IPS-15b (cell line): ENCODE data around the gene MKNK1.

Source experiments
- H3K27me3 ChIP-seq: one replicate; pipeline ENCODE4 v1.6.1; 2013; ENCODE audit warnings: low read length; ENCODE audit not compliant: control insufficient read depth, insufficient read depth
- H3K36me3 ChIP-seq: one replicate; pipeline ENCODE4 v1.6.1; 2013; ENCODE audit warnings: low read length; ENCODE audit not compliant: control insufficient read depth, insufficient read depth
- H3K4me1 ChIP-seq: one replicate; pipeline ENCODE4 v1.6.1; 2013; ENCODE audit warnings: mild to moderate bottlenecking, low read length; ENCODE audit not compliant: control insufficient read depth, insufficient read depth
- H3K4me3 ChIP-seq: one replicate; pipeline ENCODE4 v1.5.1; 2013; ENCODE audit warnings: low read depth, low read length
- H3K9ac ChIP-seq: one replicate; pipeline ENCODE4 v1.6.1; 2013; ENCODE audit warnings: low read depth, mild to moderate bottlenecking, low read length
- H3K9me3 ChIP-seq: one replicate; pipeline ENCODE4 v1.6.1; 2013; ENCODE audit warnings: mild to moderate bottlenecking, low read length; ENCODE audit not compliant: control insufficient read depth, insufficient read depth

The MKNK1 gene

DNA sequence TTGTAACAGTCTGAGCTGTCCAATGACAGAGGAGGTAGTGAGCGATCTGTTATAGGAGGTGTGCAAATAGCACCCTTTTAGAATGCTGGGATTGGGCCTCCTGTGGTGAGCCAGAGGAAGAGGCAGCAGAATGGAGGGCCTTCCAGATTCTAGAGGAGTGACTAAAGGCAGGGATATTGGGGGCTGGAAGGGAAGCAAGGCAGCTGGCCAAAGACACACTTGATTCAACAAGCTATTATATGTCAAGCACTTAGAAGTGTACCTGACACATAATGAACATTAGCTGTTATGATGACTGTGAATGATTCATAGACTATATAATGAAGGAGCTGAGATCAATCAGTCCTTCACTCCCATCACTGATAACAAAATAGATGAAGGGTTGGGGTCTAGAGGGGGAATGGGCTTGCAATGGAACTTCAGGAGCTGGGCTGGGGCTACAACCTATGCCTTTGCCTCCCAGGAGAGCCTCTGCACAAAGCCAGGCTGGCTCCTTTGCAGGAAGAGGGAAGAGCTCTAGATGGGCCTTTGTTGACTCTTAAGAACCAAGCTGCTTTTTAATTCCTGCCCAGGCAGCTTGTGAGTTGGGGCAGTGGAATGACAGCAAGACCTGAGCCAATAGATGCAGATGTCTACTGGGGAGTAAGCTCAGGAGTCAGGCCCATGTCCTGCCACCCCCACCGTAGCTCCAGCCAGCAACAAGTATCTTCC, 2.3 kb upstream of the MKNK1 start:
- Histone ChIP-seq H3K4me3 (no peak overlapping the region), H3K9me3 (no peaks in the 10 kb centered on the region), H3K9ac (no peak overlapping the region), H3K4me1 (peaks cover 6% of the 10 kb centered on the region), H3K27me3 (peaks cover 2% of the 10 kb centered on the region), H3K36me3 (no peaks in the 10 kb centered on the region)

DNA sequence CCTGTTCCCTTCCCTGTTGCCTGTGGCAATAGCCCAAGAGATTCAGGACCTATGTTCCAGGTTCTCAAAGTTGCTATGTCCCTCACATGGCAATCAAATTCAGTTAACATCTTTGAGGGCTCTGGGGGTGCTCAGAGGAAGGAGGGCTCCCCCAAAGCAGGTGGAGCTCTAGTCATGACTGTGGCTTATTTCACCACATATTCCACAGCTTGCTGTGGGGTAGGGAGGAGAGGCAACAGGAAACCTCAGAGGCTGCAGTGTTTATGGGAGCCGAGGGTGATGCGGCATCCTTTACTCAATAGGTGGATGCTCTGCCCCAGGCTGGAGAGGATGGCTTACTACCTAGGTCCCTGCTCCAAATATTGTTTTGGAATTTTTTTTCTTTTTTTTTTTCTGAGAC, 1.2 kb upstream of the MKNK1 start:
- Histone ChIP-seq H3K36me3 (no peaks in the 10 kb centered on the region), H3K9ac (no peak overlapping the region), H3K4me3 (peak overlapping the region; percentile 50), H3K4me1 (peaks cover 6% of the 10 kb centered on the region), H3K9me3 (no peaks in the 10 kb centered on the region), H3K27me3 (peaks cover 2% of the 10 kb centered on the region)

DNA sequence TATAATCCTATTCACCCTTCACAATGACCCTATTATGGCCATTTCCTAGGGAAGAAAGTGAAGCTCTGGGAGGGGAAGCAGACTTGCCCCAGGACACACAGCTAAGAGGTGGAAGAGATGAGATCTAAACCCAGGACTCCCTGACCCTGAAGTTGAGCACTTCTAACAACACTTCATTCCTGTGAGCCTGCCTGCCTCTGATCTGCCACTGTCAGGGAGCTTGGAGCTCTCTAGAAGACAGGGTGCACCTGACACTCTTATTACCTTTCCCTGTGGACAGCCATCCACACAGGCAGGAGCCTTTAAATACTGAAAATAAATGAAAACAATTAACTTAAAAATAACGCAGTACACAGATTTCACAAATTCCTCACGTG, 599 bp downstream of the MKNK1 start:
- peak overlapping the region; percentile 90 for H3K4me3 ChIP-seq
- peaks cover 2% of the 10 kb centered on the region for H3K27me3 ChIP-seq
- no peaks in the 10 kb centered on the region for H3K36me3 ChIP-seq
- peaks cover 6% of the 10 kb centered on the region for H3K4me1 ChIP-seq
- H3K9ac ChIP-seq: peak overlapping the region; percentile 70
- H3K9me3 ChIP-seq: no peaks in the 10 kb centered on the region

DNA sequence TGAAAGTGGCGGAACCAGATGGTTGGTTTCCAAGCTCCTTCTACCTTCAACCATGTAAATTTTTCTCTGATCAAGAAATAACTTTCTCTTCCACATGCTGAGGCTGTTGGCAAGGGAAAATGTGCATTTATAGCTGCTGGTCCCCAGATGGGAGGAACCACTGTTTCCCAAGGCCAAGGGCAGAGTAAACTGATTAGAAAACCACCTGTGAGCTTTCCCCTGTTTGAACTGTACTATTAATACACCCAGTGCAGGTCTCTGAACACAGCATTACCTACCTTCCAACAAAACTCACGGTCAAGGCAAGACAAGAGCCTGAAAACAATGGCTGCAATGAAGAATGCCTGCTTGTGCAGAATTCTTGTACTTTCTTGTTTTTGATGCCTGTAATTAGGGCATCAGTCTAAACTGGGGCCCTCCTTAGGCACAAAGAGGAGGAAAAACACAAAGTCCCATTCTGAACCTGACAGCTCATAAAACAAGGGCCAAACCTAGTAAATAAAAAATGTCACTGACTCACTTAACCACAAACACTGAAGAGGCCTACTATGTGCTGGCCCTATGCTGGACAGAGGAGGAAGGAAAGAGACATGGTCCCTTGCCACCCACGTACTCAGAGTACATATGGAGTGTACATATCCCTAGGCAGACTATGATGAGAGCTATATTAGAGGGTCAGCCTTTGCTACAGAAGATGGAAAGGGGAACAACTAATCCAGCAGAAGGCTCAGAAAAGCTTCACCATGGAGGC, 2.6 kb downstream of the MKNK1 start:
- Histone ChIP-seq H3K36me3 (no peaks in the 10 kb centered on the region), H3K9ac (no peak overlapping the region), H3K9me3 (no peaks in the 10 kb centered on the region), H3K4me1 (peaks cover 6% of the 10 kb centered on the region), H3K4me3 (no peak overlapping the region), H3K27me3 (peaks cover 2% of the 10 kb centered on the region)

DNA sequence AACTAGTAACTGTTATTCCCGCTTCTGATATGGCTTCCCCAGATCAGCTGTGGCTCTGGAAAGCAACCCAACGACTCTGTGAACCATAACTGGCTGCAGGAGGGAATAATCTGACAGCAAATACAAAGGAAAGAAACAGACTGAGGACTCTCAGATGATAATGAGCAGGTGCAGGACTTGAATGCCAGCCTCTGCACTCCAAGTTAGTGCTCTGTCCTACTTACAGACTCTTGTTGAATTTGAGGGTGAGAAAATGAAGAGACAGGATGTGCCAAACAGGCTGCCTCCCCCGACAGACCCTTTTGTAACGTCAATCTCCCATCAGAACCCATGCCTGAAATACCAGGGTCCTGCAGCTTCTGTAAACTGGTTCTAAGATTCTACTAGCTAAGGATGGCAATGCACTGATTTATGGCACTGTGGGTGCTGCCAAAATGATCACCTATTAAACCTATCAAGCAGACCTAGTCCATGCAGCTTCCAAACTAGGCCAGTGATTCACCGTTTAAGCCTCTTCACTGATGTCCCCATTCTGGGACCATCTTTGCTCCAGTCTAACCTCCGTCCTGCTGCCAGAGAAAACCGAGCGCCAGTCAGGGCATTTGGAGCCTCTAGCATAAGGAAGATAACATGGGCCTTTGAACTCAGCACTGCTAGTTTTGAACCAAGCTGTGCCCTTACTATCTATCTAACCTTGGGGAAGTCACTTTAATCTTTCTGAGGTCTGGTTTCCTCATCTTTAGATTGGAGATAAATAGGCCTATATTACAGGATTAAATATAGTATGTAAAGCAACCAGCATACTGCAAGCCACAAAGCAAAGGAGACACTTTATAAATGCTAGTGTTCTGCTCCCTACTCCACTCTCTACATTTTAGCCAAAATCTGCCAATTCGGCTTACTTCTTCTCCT, 4.8 kb downstream of the MKNK1 start:
- H3K4me3 ChIP-seq: no peak overlapping the region
- H3K9ac ChIP-seq: no peak overlapping the region

DNA sequence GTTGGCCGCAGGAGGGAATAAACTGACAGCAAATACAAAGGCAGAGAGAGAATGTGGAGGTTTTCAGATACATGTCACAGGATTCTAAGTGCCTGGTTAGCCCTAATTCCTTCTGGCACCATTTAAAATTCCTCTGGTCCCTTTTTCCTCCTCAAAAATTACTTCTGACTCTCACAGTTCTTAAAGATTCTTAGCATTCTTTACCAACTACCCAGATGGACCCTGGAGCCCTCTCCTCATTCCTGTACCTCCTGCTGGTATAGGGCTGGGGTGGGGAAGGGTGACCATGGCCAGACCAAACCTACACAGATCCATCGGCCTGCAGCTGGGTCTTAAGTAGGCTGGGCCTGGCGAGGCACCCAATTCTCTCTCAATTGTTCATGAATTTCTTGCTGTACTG, 7.2 kb downstream of the MKNK1 start:
- Histone ChIP-seq H3K9ac (no peak overlapping the region), H3K27me3 (no peaks in the 10 kb centered on the region), H3K9me3 (no peaks in the 10 kb centered on the region), H3K4me3 (no peak overlapping the region), H3K36me3 (no peaks in the 10 kb centered on the region), H3K4me1 (no peaks in the 10 kb centered on the region)

More for the DNA sequence above, 4.8 kb downstream of the MKNK1 start:
- Histone ChIP-seq H3K36me3 (no peaks in the 10 kb centered on the region), H3K4me1 (peaks cover 3% of the 10 kb centered on the region), H3K27me3 (peaks cover 2% of the 10 kb centered on the region), H3K9me3 (no peaks in the 10 kb centered on the region)

DNA sequence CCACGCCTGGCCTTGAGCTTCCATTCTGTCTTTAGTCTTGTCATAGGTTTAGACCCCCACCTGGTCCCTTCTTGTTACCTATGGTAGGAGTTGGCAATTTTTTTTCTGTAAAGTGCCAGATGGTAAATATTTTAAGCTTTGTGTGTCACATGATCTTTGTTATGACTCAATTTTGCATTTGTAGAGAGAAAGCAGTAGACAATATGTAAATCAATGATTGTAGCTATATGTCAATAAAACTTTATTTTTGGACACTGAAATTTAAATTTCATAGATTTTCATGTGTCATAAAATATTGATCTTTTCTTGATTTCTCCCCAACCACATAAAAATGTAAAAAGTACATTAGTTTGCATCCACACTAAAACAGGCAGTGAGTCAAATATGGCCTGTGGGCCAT, 8.0 kb downstream of the MKNK1 start:
- Histone ChIP-seq H3K9ac (no peak overlapping the region), H3K27me3 (no peaks in the 10 kb centered on the region), H3K4me3 (no peak overlapping the region), H3K36me3 (no peaks in the 10 kb centered on the region), H3K4me1 (no peaks in the 10 kb centered on the region), H3K9me3 (no peaks in the 10 kb centered on the region)

DNA sequence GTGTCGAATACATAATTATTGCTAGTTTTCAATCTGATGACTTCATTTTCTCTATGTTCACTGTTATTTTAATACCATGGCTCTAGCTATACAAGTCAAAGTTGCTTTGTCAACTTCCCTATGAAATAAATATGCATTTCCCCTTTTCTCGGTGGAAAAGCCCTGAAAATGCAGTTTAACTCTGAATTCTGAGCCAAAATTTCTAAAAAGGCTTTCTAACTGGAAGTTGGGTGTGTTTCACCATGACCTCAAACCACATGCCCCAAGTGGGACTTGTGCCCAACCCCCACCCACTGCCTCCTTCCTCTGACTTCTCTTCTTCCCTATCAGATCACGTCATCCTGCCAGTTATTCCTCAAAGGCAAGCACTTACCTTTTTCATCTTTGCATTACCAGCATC, 8.9 kb downstream of the MKNK1 start:
- H3K27me3 ChIP-seq: no peaks in the 10 kb centered on the region
- no peaks in the 10 kb centered on the region for H3K9me3 ChIP-seq
- no peaks in the 10 kb centered on the region for H3K4me1 ChIP-seq
- no peak overlapping the region for H3K4me3 ChIP-seq
- H3K9ac ChIP-seq: no peak overlapping the region
- no peaks in the 10 kb centered on the region for H3K36me3 ChIP-seq

DNA sequence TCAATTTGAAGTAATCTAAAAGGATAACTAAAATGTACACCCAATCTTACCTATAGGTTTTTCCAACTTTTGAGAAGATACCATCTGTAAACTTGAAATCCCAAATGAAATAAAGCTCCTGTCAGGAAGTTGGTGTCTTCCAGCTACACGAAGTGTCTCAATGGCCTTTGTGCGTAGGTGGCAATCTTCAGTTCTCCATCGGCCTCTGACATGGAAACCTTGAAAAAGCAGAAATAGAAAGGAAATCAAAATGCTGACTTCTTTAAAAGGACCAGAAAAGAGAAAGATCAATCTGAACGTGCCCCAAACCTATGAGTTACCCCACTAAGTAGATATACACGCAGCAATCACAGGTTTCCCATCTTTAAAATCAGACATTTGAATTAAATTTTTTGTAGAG, 10.0 kb downstream of the MKNK1 start:
- no peaks in the 10 kb centered on the region for H3K27me3 ChIP-seq
- no peak overlapping the region for H3K4me3 ChIP-seq
- no peaks in the 10 kb centered on the region for H3K36me3 ChIP-seq
- no peaks in the 10 kb centered on the region for H3K4me1 ChIP-seq
- no peak overlapping the region for H3K9ac ChIP-seq
- no peaks in the 10 kb centered on the region for H3K9me3 ChIP-seq

DNA sequence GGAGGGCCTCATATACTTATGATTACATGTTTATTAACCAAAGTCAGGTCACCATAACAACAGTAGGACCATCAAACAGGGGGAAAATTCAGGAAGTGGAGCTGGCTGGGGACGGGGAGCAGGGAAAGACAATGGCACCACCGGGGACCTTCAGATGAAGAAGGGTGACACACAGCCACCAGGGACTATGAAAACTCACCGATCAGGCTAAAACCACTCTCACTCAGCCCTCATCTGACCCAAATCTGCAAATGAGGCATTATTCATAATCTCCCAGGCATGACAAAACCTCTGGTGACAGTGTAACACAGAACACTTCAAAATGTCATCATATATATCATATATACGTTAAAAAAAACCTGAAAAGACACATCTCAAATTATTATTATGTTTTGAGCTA, 11.2 kb downstream of the MKNK1 start:
- Histone ChIP-seq H3K27me3 (no peaks in the 10 kb centered on the region), H3K4me3 (no peak overlapping the region), H3K9me3 (no peaks in the 10 kb centered on the region), H3K36me3 (no peaks in the 10 kb centered on the region), H3K4me1 (no peaks in the 10 kb centered on the region), H3K9ac (no peak overlapping the region)

DNA sequence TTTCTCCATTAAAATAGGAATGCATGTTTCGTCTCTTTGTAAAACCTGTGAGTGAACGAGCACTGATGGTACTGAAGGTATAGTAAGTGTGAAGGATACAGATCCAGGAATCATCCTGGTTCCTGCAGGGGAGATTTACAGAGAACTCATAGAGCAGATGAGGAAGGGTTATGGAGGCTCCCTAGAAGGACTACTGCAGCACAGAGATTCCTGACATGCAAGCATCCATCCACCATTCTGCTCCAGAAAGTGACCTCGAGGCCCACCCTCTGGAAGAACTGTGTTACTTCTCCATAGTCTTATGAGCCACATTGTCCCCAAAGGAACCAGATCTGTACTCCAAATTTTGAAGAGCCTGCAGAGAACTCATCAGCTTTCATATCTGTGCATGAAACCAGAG, 14.5 kb downstream of the MKNK1 start:
- no peak overlapping the region for H3K9ac ChIP-seq
- no peaks in the 10 kb centered on the region for H3K9me3 ChIP-seq
- no peak overlapping the region for H3K4me3 ChIP-seq
- H3K27me3 ChIP-seq: no peaks in the 10 kb centered on the region
- no peaks in the 10 kb centered on the region for H3K4me1 ChIP-seq
- no peaks in the 10 kb centered on the region for H3K36me3 ChIP-seq
